ENCODE data around the gene TRMT1. TPM values are rescaled to one million over a fixed set of nuclear protein-coding genes. Genes with fewer than 3 reads are reported as not detected.

The TRMT1 gene
- total and polyA plus RNA-seq, 4 donors, result 11.8 to 47.5 (median 32.5) TPM

GRCh38 chr19:13104360-13104847 lies 12.1 kb downstream of the TRMT1 start:
- no peak overlapping the region for H3K4me3 ChIP-seq (ENCODE audit: low read depth, low read length)
- H3K27ac ChIP-seq (ENCODE audit: low read depth, low read length), result peak overlapping the region; percentile 52
- no peak for DNase-seq (ENCODE audit: low read depth in 4 of 6, low spot score in 6 of 6)

GRCh38 chr19:13103581-13104359 lies 12.8 kb downstream of the TRMT1 start:
- Histone ChIP-seq H3K9me3 (ENCODE audit: control insufficient read depth, insufficient read depth, low read length) (no peaks in the 10 kb centered on the region), H3K27me3 (ENCODE audit: control insufficient read depth, insufficient read depth, low read length) (peaks cover 22% of the 10 kb centered on the region), H3K36me3 (ENCODE audit: control insufficient read depth, insufficient read depth, low read length) (peaks cover 72% of the 10 kb centered on the region), H3K27ac (ENCODE audit: low read depth, low read length) (peak overlapping the region; percentile 16), H3K4me3 (ENCODE audit: low read depth, low read length) (no peak overlapping the region), H3K4me1 (ENCODE audit: control insufficient read depth, insufficient read depth, low read length) (peaks cover 54% of the 10 kb centered on the region)
- no peak for DNase-seq (ENCODE audit: low read depth in 4 of 6, low spot score in 6 of 6)
- 80% methylated on average over 6 of the region's 13 CpGs for WGBS (ENCODE audit: insufficient coverage)

More at GRCh38 chr19:13104360-13104847, 12.1 kb downstream of the TRMT1 start:
- Histone ChIP-seq H3K4me1 (ENCODE audit: control insufficient read depth, insufficient read depth, low read length) (peaks cover 49% of the 10 kb centered on the region), H3K27me3 (ENCODE audit: control insufficient read depth, insufficient read depth, low read length) (peaks cover 17% of the 10 kb centered on the region), H3K9me3 (ENCODE audit: control insufficient read depth, insufficient read depth, low read length) (no peaks in the 10 kb centered on the region), H3K36me3 (ENCODE audit: control insufficient read depth, insufficient read depth, low read length) (peaks cover 73% of the 10 kb centered on the region)
- 33% methylated on average over 32 of the region's 33 CpGs for WGBS (ENCODE audit: insufficient coverage)

DNA sequence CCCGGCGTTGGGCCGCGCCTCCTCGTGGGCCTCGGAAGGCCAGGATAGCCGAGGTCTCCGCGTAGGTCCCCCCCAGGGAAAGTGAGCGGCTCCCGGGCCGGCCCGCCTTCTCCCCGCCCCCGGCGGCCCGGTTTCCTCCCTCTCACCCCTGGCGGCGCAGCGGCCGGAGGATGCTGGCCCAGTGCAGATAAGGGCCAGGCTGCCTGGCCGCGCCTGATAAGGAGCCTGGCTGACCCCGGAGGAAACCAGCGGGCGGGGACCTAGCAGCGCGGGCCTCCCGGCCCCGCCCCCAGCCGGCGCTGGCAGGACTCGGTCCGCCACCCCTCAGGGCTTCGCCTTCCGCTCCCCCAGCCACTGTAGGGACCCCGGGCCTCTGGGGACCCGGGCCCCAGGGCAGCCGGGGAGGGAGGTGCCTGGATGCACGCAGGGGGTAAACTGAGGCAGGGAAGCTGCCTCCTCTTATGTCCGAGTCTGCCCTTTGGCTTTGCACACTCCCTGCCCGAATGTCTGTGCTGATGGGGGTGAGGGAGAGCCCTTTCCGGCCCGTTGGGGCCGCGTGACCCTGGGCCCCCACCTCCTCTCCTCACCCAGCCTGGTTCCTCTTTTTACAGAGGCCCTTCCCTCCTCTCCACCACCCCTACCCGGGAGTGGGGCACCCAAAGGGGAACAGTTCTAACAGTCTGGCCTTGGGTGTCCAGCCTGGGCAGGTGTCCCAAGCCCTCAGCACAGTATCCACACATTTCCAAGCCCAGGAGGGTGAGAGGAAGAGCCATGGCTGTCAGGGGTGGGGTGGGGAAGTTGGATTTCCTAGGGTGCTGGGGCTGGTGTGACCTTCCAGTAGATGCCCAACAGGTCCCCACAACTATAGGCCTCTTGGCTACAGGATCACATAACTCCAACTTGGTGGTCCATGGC lies 13.6 kb downstream of the TRMT1 start, which contains the start of gene LYL1:
Gene LYL1, minus strand, starts transcription at position 193 of the 915 bp plus-strand sequence. CDS start 1,687 bp downstream, outside the sequence.
- Histone ChIP-seq H3K4me1 (ENCODE audit: control insufficient read depth, insufficient read depth, low read length) (peaks cover 62% of the 10 kb centered on the region), H3K4me3 (ENCODE audit: low read depth, low read length) (peak within 1 kb of the TSS; percentile 26), H3K36me3 (ENCODE audit: control insufficient read depth, insufficient read depth, low read length) (peaks cover 66% of the 10 kb centered on the region), H3K27me3 (ENCODE audit: control insufficient read depth, insufficient read depth, low read length) (peaks cover 28% of the 10 kb centered on the region), H3K9me3 (ENCODE audit: control insufficient read depth, insufficient read depth, low read length) (no peaks in the 10 kb centered on the region), H3K27ac (ENCODE audit: low read depth, low read length) (peak within 1 kb of the TSS; percentile 40)
- peak in 1 of 6 donors; percentile 57 for DNase-seq (ENCODE audit: low read depth in 4 of 6, low spot score in 6 of 6)
- WGBS (ENCODE audit: insufficient coverage), result 14% methylated on average over 42 of the region's 47 CpGs

GRCh38 chr19:13102416-13102665 lies 14.2 kb downstream of the TRMT1 start:
- Histone ChIP-seq H3K4me1 (ENCODE audit: control insufficient read depth, insufficient read depth, low read length) (peaks cover 68% of the 10 kb centered on the region), H3K27me3 (ENCODE audit: control insufficient read depth, insufficient read depth, low read length) (peaks cover 34% of the 10 kb centered on the region), H3K27ac (ENCODE audit: low read depth, low read length) (peak overlapping the region; percentile 33), H3K4me3 (ENCODE audit: low read depth, low read length) (peak overlapping the region; percentile 26), H3K36me3 (ENCODE audit: control insufficient read depth, insufficient read depth, low read length) (peaks cover 62% of the 10 kb centered on the region), H3K9me3 (ENCODE audit: control insufficient read depth, insufficient read depth, low read length) (no peaks in the 10 kb centered on the region)
- no peak for DNase-seq (ENCODE audit: low read depth in 4 of 6, low spot score in 6 of 6)
- WGBS (ENCODE audit: insufficient coverage), result 33% methylated on average over 7 of the region's 7 CpGs

DNA sequence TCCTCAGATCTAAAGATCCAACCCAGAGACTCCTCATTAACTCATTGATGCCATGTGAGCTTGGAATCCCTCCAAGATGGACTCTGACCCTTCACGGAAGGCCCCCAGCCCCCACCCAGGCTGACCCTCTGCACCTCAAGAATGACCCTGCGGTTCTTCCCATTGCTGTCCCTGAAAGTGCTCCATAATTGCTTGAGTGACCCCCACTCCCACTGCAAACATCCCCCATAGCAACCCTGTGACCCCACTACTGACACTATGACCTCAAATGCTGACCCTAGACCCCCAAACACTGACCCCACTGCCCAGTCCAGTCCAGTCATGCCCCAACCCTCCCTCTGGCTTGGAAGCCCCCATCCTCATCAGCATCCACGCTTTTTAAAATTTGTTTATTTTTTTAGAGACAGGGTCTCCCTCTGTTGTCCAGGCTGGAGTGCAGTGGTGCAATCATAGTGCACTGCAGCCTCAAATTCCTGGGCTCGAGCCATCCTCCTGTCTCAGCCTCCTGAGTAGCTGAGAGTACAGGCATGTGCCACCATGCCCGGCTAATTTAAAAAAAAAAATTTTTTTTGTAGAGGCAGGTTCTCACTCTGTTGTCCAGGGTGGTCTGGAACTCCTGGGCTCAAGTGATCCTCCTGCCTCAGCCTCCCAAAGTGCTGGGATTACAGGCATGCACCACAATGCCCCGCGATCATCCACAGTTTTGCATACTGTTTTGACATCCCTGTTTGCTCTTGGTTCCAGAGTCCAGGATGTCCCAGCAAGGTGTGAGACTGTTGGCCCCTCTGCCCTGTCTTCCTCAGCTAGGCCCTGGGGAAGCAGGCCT lies 14.7 kb downstream of the TRMT1 start:
- Histone ChIP-seq H3K4me1 (ENCODE audit: control insufficient read depth, insufficient read depth, low read length) (peaks cover 71% of the 10 kb centered on the region), H3K27ac (ENCODE audit: low read depth, low read length) (peak overlapping the region; percentile 33), H3K4me3 (ENCODE audit: low read depth, low read length) (peak overlapping the region; percentile 26), H3K9me3 (ENCODE audit: control insufficient read depth, insufficient read depth, low read length) (no peaks in the 10 kb centered on the region), H3K36me3 (ENCODE audit: control insufficient read depth, insufficient read depth, low read length) (peaks cover 57% of the 10 kb centered on the region), H3K27me3 (ENCODE audit: control insufficient read depth, insufficient read depth, low read length) (peaks cover 37% of the 10 kb centered on the region)
- 81% methylated on average over 6 of the region's 7 CpGs for WGBS (ENCODE audit: insufficient coverage)
- DNase-seq (ENCODE audit: low read depth in 4 of 6, low spot score in 6 of 6), result no peak

GRCh38 chr19:13100841-13101589 lies 15.5 kb downstream of the TRMT1 start:
- 64% methylated on average over 15 of the region's 18 CpGs for WGBS (ENCODE audit: insufficient coverage)
- Histone ChIP-seq H3K27me3 (ENCODE audit: control insufficient read depth, insufficient read depth, low read length) (peaks cover 44% of the 10 kb centered on the region), H3K36me3 (ENCODE audit: control insufficient read depth, insufficient read depth, low read length) (peaks cover 58% of the 10 kb centered on the region), H3K9me3 (ENCODE audit: control insufficient read depth, insufficient read depth, low read length) (no peaks in the 10 kb centered on the region), H3K4me1 (ENCODE audit: control insufficient read depth, insufficient read depth, low read length) (peaks cover 77% of the 10 kb centered on the region), H3K27ac (ENCODE audit: low read depth, low read length) (no peak overlapping the region), H3K4me3 (ENCODE audit: low read depth, low read length) (peak overlapping the region; percentile 12)
- DNase-seq (ENCODE audit: low read depth in 4 of 6, low spot score in 6 of 6), result no peak

- H3K4me3 ChIP-seq (ENCODE audit: low read depth, low read length), result peak overlapping the region; percentile 5
- H3K9me3 ChIP-seq (ENCODE audit: control insufficient read depth, insufficient read depth, low read length), result no peaks in the 10 kb centered on the region
- peak overlapping the region; percentile 63 for H3K27ac ChIP-seq (ENCODE audit: low read depth, low read length)
- WGBS (ENCODE audit: insufficient coverage), result 68% methylated on average over 11 of the region's 12 CpGs
- peaks cover 60% of the 10 kb centered on the region for H3K36me3 ChIP-seq (ENCODE audit: control insufficient read depth, insufficient read depth, low read length)
- DNase-seq (ENCODE audit: low read depth in 4 of 6, low spot score in 6 of 6), result no peak
- H3K4me1 ChIP-seq (ENCODE audit: control insufficient read depth, insufficient read depth, low read length), result peaks cover 85% of the 10 kb centered on the region
- H3K27me3 ChIP-seq (ENCODE audit: control insufficient read depth, insufficient read depth, low read length), result peaks cover 51% of the 10 kb centered on the region
These were observed 16.4 kb downstream of the TRMT1 start for GRCh38 chr19:13100031-13100588.

- peak overlapping the region; percentile 5 for H3K4me3 ChIP-seq (ENCODE audit: low read depth, low read length)
- H3K27me3 ChIP-seq (ENCODE audit: control insufficient read depth, insufficient read depth, low read length), result peaks cover 53% of the 10 kb centered on the region
- H3K9me3 ChIP-seq (ENCODE audit: control insufficient read depth, insufficient read depth, low read length), result no peaks in the 10 kb centered on the region
- peak overlapping the region; percentile 63 for H3K27ac ChIP-seq (ENCODE audit: low read depth, low read length)
- 25% methylated on average over 75 of the region's 77 CpGs for WGBS (ENCODE audit: insufficient coverage)
- H3K36me3 ChIP-seq (ENCODE audit: control insufficient read depth, insufficient read depth, low read length), result peaks cover 59% of the 10 kb centered on the region
- DNase-seq (ENCODE audit: low read depth in 4 of 6, low spot score in 6 of 6), result peak in 2 of 6 donors; percentile 69 to 73
- peaks cover 85% of the 10 kb centered on the region for H3K4me1 ChIP-seq (ENCODE audit: control insufficient read depth, insufficient read depth, low read length)
These were observed 17.2 kb downstream of the TRMT1 start for GRCh38 chr19:13099073-13099999.

All from spinal cord (tissue), 10 donors.